ENCODE results near the gene MYO1E. TPM values are rescaled to one million over a fixed set of nuclear protein-coding genes. Genes with fewer than 3 reads are reported as not detected.

The MYO1E gene
- total RNA-seq, 4 donors from 2014 or later: 55.7 to 147 (median 68.5) TPM

DNA sequence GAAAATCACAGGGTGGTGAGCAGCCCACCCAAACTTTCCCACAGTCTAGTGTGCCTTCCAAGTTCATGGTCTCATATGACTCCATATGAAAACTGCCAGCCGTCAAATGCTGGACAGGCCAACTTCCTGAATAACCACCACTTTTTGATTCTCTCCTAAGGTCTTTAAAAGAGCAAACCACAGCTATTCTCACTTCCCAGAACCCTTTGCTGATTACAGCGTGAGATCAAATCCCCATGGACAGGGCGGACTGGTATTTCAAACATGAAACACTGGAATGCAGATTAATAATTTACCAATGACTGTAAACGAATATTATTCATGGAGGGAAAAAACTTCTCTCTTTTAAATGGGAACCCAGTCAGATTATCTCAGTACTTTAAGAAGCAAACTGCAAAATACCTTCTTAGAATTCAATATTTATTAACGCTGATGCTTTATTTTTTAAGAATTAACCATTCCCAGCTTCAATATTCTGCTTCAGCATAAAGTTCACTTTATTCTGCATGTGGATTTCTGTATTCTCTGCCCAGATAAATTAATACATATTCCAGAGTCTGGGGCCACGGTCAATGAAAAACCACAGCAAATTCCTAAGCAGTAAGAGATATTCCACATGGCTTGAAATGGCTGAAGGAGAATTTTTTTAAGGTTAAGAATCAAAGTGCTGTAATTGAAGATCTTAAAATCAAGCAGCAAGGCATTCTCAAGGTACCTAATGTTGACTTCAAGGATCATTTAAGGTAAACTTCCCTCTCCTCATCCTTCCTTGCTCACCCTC is 42.9 kb downstream of the MYO1E start:
- Histone ChIP-seq H3K36me3 (no peaks in the 10 kb centered on the region), H3K4me1 (peaks cover 0 to 74% (median 30%) of the 10 kb centered on the region in 4 donors), H3K27me3 (no peaks in the 10 kb centered on the region), H3K4me3 (no peak overlapping the region), H3K9me3 (no peaks in the 10 kb centered on the region), H3K27ac (peak overlapping the region in 2 of 4 donors; percentile 38 to 54)
- peak in 1 of 2 donors; percentile 32 for DNase-seq (ENCODE audit: low spot score in 2 of 2)
- peak in 1 of 2 donors; percentile 61 for TF ChIP-seq EP300 (IDR thresholded peaks at IDR 0.05)
- TF ChIP-seq, protein P1, sequence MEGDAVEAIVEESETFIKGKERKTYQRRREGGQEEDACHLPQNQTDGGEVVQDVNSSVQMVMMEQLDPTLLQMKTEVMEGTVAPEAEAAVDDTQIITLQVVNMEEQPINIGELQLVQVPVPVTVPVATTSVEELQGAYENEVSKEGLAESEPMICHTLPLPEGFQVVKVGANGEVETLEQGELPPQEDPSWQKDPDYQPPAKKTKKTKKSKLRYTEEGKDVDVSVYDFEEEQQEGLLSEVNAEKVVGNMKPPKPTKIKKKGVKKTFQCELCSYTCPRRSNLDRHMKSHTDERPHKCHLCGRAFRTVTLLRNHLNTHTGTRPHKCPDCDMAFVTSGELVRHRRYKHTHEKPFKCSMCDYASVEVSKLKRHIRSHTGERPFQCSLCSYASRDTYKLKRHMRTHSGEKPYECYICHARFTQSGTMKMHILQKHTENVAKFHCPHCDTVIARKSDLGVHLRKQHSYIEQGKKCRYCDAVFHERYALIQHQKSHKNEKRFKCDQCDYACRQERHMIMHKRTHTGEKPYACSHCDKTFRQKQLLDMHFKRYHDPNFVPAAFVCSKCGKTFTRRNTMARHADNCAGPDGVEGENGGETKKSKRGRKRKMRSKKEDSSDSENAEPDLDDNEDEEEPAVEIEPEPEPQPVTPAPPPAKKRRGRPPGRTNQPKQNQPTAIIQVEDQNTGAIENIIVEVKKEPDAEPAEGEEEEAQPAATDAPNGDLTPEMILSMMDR (IDR thresholded peaks at IDR 0.05): no peak
- WGBS, 2 donors: 17 to 26% methylated on average over 6 of the region's 6 CpGs

DNA sequence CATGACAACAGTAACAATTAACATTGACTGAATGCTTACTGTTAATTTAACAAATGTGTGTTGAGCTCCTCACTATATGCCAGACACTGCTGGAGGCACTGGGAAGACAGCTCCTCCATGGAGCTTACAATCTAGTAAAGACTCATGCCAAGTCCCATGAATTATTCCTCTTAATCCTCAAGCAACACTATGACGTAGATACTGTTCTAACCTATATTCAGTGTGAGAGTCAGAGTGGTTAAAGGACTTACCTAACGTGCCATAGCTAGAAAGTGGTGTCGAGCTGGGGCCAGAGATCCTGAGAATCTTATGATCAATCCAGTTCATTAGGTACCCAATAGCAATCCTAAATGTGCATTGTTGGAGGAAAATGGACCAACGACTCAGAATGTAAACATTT is 43.6 kb downstream of the MYO1E start:
- H3K27me3 ChIP-seq: no peaks in the 10 kb centered on the region
- no peak overlapping the region for H3K4me3 ChIP-seq
- H3K36me3 ChIP-seq: no peaks in the 10 kb centered on the region
- peaks cover 0 to 67% (median 30%) of the 10 kb centered on the region in 4 donors for H3K4me1 ChIP-seq
- no peak for TF ChIP-seq POLR2A (IDR thresholded peaks at IDR 0.05)
- TF ChIP-seq, protein P1 (IDR thresholded peaks at IDR 0.05): no peak
- no peak for TF ChIP-seq EP300 (IDR thresholded peaks at IDR 0.05)
- DNase-seq (ENCODE audit: low spot score in 2 of 2): no peak
- H3K27ac ChIP-seq: peak overlapping the region in 2 of 4 donors; percentile 38 to 54
- no peaks in the 10 kb centered on the region for H3K9me3 ChIP-seq
- WGBS, 2 donors: 78 to 89% methylated on average over 4 of the region's 4 CpGs

DNA sequence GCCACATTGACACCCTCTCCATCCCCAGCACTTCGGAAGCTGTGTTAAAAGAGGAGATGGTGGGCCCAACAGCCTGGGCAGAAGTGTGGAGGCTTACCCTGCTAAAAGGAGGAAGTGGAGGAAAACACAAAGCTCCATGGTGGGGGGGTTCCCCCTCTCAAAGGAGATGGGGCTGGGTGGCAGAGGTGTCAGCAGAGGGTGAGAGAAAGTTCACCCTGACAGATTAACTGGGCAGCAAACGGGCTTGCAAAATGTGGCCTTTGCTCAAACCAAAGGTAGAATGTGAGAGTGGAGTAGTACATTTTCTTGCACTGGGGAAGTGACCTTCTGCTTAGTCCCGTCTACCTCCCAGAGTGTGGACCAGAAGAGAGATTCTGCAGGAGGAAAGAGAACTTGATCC is 44.7 kb downstream of the MYO1E start:
- TF ChIP-seq EP300 (IDR thresholded peaks at IDR 0.05): no peak
- TF ChIP-seq POLR2A (IDR thresholded peaks at IDR 0.05): no peak
- TF ChIP-seq, protein P1 (IDR thresholded peaks at IDR 0.05): no peak
- H3K4me3 ChIP-seq: no peak overlapping the region
- no peaks in the 10 kb centered on the region for H3K27me3 ChIP-seq
- H3K4me1 ChIP-seq: peaks cover 0 to 60% (median 28%) of the 10 kb centered on the region in 4 donors
- H3K36me3 ChIP-seq: no peaks in the 10 kb centered on the region
- no peak overlapping the region for H3K27ac ChIP-seq
- WGBS, 2 donors: 66 to 73% methylated on average over 3 of the region's 3 CpGs
- H3K9me3 ChIP-seq: no peaks in the 10 kb centered on the region
- no peak for DNase-seq (ENCODE audit: low spot score in 2 of 2)

DNA sequence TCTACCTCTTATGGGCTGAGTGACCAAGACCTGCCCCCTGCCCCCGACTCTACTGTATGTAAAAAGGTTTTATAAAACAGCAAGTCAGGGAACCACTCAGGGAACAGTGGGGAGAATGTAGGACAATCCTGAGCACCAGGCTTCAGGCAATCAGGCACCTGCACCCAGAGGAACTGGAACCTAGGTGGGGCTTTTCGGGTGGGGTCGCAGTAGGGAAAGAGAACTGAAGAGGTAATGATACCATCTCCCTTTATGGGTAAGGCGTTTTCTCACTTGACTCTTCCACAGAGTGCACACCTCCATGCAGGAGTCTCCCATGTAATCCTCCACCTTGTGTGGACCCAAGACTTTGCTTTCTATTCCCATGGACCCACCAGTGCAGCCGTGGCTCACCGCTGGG is 45.8 kb downstream of the MYO1E start:
- Histone ChIP-seq H3K27ac (no peak overlapping the region), H3K36me3 (no peaks in the 10 kb centered on the region), H3K4me1 (peaks cover 0 to 50% (median 28%) of the 10 kb centered on the region in 4 donors), H3K27me3 (no peaks in the 10 kb centered on the region), H3K4me3 (no peak overlapping the region), H3K9me3 (no peaks in the 10 kb centered on the region)
- DNase-seq (ENCODE audit: low spot score in 2 of 2): no peak
- TF ChIP-seq, protein P1 (IDR thresholded peaks at IDR 0.05): no peak
- no peak for TF ChIP-seq EP300 (IDR thresholded peaks at IDR 0.05)
- TF ChIP-seq POLR2A (IDR thresholded peaks at IDR 0.05): no peak
- 78 to 97% methylated on average over 6 of the region's 6 CpGs for WGBS, 2 donors

DNA sequence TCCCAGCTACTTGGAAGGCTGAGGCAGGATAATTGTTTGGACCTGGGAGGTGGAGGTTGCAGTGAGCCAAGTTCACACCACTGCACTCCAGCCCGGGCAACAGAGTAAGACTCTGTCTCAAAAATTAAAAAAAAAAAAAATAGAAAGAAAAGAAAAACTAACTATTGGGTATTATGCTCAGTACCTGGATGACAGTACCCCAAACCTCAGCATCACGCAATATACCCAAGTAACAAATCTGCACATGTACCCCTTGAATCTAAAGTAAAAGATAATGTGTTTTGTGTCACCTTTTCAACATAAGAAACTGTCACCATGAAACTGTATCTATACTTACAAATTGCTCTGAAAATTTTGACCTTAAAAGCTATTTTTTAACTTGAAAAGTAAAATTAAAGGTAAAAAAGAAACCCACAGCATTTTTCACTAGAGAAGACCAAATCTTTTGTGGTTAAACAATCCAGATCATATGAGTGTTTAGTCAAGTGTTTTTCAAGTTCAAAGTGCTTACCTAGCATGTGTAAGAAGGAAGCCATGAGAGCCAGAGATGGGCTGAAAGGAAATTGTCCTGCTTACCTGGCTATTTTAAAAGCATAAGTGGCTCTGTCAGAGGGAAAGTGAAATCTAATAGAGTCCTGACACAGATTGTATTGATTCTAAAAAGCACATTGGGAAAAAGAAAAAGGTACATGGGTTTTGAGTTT is 50.5 kb downstream of the MYO1E start:
- Histone ChIP-seq H3K4me3 (no peak overlapping the region), H3K27ac (no peak overlapping the region), H3K36me3 (no peaks in the 10 kb centered on the region), H3K4me1 (peaks cover 0 to 11% (median under 1%) of the 10 kb centered on the region in 4 donors), H3K27me3 (no peaks in the 10 kb centered on the region), H3K9me3 (peaks cover 0 to 4% (median 0%) of the 10 kb centered on the region in 4 donors)
- 95 to 98% methylated on average over 2 of the region's 2 CpGs for WGBS, 2 donors
- TF ChIP-seq, protein P1 (IDR thresholded peaks at IDR 0.05): no peak
- TF ChIP-seq POLR2A (IDR thresholded peaks at IDR 0.05) (no peak), EP300 (IDR thresholded peaks at IDR 0.05) (no peak)
- DNase-seq (ENCODE audit: low spot score in 2 of 2): no peak
